ENCODE results near the gene EHMT2.

GRCh38 chr6:31946370-31946885, 48.9 kb upstream of the EHMT2 start:
- TF ChIP-seq CTCF (IDR thresholded peaks at IDR 0.05) (no peak), JUN (CRISPR knock-in tag; IDR thresholded peaks at IDR 0.05) (no peak), NR2C2 (CRISPR knock-in tag; IDR thresholded peaks at IDR 0.05) (no peak), FOXP1 (CRISPR knock-in tag; IDR thresholded peaks at IDR 0.05; ENCODE audit: borderline replicate concordance) (no peak), SMAD3 (CRISPR knock-in tag; IDR thresholded peaks at IDR 0.05; ENCODE audit: borderline replicate concordance) (no peak), GTF2I (CRISPR knock-in tag; conservative IDR thresholded peaks at IDR 0.05) (no peak), KAT7 (CRISPR knock-in tag; IDR thresholded peaks at IDR 0.05; ENCODE audit: borderline replicate concordance) (no peak), GABPB1 (CRISPR knock-in tag; IDR thresholded peaks at IDR 0.05) (no peak)

Measured in WTC11 (cell line).